ENCODE measurements around the gene ADPRHL1. TPM values are rescaled to one million over a fixed set of nuclear protein-coding genes. Genes with fewer than 3 reads are reported as not detected.

ADPRHL1 gene
- total RNA-seq, 1 experiment from 2014 or later: 2.7 TPM

DNA sequence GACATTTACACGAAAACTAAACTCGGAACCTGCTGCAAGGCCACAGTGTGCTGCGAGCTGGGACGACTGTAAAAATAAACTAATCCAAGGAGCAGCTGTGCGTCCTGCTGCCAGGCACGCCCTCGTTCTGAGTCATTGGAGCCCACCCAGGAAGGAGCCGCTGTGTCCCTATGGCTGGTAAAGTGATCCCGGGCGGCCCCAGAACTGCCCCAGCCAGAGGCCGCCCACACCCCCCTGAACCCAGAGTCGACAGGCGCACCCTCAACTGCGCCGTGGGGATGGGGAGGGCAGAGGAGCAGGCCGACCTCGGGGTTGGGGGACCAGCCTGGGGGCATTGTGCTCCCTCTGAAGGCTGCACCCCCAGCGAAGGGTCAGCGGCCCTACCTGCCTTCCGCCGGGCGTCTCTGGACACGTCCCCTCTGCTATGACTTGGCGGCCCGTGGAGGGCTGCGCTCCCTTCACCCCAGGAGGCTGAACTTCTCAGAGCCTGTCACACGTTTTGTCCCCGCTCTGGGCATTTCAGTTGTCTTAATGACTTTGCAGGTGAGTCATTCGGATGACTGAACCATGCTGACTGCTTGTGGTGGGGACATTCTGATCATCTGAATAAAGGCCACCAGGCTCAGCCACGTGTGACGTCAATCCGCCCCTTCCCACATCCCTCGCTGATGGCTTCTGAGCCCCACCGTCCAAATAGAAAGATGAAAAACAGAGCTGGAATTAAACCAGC lies 42.7 kb downstream of the ADPRHL1 start:
- Histone ChIP-seq H2BK5ac (ENCODE audit: insufficient read length, low read length) (no peak overlapping the region), H3K9ac (ENCODE audit: extremely low read depth, insufficient read length, low read length) (no peak overlapping the region), H2BK12ac (ENCODE audit: insufficient read length, low read depth, low read length) (no peak overlapping the region), H3K9me3 (ENCODE audit: control insufficient read depth, low read depth, low read length) (no peaks in the 10 kb centered on the region), H3K27me3 (ENCODE audit: insufficient read depth, low read length) (no peaks in the 10 kb centered on the region), H4K91ac (ENCODE audit: insufficient read length, low read depth, low read length) (no peak overlapping the region), H2BK120ac (ENCODE audit: low read depth, low read length, poor library complexity, severe bottlenecking) (no peak overlapping the region), H3K4ac (ENCODE audit: low read depth, low read length) (no peak overlapping the region), H4K20me1 (ENCODE audit: control insufficient read depth, insufficient read depth, insufficient read length) (no peaks in the 10 kb centered on the region), H3K79me1 (ENCODE audit: insufficient read depth, low read depth, low read length, poor library complexity, severe bottlenecking) (no peaks in the 10 kb centered on the region), H3K23me2 (ENCODE audit: insufficient read length, low read depth, low read length, poor library complexity, severe bottlenecking) (no peaks in the 10 kb centered on the region), H3K18ac (ENCODE audit: insufficient read length, low read depth, low read length) (no peak overlapping the region), H2AFZ (ENCODE audit: low read length) (no peak overlapping the region), H3K4me2 (ENCODE audit: insufficient read depth, insufficient read length, low read length) (no peak overlapping the region), H2BK15ac (ENCODE audit: low read depth, low read length) (no peak overlapping the region), H3K79me2 (ENCODE audit: insufficient read depth, low read length) (no peaks in the 10 kb centered on the region), H4K8ac (replicated peaks; ENCODE audit: insufficient read length, low read depth, low read length) (no peak overlapping the region), H2AK5ac (ENCODE audit: insufficient read length, low read length) (no peak overlapping the region), H3K27ac (ENCODE audit: insufficient read length, low read depth, low read length) (no peak overlapping the region), H2BK20ac (ENCODE audit: low read depth, low read length, poor library complexity, severe bottlenecking) (no peak overlapping the region), H3K23ac (ENCODE audit: insufficient read length, low read depth, low read length) (no peak overlapping the region), H3K4me1 (ENCODE audit: insufficient read depth, low read length) (no peaks in the 10 kb centered on the region), H3K56ac (ENCODE audit: insufficient read length, low read depth, low read length) (no peak overlapping the region), H3T11ph (ENCODE audit: low read length) (no peak overlapping the region), H3K14ac (ENCODE audit: insufficient read depth, low read length) (no peak overlapping the region), H4K5ac (ENCODE audit: insufficient read length, low read depth, low read length) (no peak overlapping the region)
- Mint-ChIP-seq H3K27ac (no peak overlapping the region; a peak in 1 of 7 replicates), H3K4me1 (0 out of 4 replicates have a peak, but pooled peaks cover 0 to 2% of the 10 kb centered on the region in 2 experiments), H3K36me3 (ENCODE audit: insufficient read depth in 1 of 3, low read depth in 3 of 3) (peaks cover 2 to 5% (median 2%) of the 10 kb centered on the region in 3 experiments; a peak in 4 of 7 replicates), H3K4me3 (no peak overlapping the region; a peak in 1 of 5 replicates), H3K27me3 (ENCODE audit: low read depth) (peaks cover 6% of the 10 kb centered on the region), H3K9me3 (peaks cover 2 to 4% of the 10 kb centered on the region in 2 experiments; a peak in 4 of 5 replicates)
- no peak for DNase-seq
- TF ChIP-seq, protein P1, sequence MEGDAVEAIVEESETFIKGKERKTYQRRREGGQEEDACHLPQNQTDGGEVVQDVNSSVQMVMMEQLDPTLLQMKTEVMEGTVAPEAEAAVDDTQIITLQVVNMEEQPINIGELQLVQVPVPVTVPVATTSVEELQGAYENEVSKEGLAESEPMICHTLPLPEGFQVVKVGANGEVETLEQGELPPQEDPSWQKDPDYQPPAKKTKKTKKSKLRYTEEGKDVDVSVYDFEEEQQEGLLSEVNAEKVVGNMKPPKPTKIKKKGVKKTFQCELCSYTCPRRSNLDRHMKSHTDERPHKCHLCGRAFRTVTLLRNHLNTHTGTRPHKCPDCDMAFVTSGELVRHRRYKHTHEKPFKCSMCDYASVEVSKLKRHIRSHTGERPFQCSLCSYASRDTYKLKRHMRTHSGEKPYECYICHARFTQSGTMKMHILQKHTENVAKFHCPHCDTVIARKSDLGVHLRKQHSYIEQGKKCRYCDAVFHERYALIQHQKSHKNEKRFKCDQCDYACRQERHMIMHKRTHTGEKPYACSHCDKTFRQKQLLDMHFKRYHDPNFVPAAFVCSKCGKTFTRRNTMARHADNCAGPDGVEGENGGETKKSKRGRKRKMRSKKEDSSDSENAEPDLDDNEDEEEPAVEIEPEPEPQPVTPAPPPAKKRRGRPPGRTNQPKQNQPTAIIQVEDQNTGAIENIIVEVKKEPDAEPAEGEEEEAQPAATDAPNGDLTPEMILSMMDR (conservative IDR thresholded peaks at IDR 0.05): no peak
- WGBS (ENCODE audit: extremely low coverage, insufficient read length, low lambda C conversion rate): no CpG with 5 or more reads among the region's 34 CpGs
